ENCODE measurements around the gene CDS1.

DNA sequence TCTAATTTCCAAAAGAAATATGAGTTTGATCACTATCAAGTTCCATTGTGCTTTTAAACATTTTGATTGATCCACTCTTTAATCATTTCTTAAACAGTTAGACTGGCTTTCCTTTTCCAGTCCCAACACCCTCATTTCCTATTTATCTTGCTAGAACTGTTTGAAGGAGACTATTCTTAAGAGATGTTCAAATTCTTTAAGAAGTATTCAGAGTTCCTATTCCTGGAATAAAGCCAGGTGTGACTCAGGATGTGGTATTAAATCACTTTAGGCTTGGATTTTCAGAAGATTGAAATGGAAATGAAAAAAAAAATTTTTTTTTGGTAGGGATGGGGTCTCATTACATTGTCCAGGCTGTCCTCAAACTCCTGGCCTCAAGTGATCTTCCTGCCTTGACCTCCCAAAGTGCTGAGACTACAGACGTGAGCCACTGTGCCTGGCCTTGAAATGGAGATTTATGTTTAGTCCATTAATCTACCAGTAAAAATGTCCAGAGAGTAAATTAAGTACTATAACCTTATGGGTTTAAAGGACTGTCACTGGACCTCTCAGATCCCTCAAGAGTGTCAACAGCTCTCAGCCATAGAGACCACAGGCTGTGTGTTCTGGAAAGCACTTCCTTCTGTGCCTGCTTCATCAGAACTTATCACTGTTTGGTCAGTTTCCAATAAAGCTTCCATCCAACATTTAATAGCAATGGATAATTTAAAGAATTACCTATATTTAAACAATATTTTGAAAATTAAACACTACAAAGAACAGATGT lies 90.7 kb downstream of the CDS1 start:
- TF ChIP-seq, protein P1, sequence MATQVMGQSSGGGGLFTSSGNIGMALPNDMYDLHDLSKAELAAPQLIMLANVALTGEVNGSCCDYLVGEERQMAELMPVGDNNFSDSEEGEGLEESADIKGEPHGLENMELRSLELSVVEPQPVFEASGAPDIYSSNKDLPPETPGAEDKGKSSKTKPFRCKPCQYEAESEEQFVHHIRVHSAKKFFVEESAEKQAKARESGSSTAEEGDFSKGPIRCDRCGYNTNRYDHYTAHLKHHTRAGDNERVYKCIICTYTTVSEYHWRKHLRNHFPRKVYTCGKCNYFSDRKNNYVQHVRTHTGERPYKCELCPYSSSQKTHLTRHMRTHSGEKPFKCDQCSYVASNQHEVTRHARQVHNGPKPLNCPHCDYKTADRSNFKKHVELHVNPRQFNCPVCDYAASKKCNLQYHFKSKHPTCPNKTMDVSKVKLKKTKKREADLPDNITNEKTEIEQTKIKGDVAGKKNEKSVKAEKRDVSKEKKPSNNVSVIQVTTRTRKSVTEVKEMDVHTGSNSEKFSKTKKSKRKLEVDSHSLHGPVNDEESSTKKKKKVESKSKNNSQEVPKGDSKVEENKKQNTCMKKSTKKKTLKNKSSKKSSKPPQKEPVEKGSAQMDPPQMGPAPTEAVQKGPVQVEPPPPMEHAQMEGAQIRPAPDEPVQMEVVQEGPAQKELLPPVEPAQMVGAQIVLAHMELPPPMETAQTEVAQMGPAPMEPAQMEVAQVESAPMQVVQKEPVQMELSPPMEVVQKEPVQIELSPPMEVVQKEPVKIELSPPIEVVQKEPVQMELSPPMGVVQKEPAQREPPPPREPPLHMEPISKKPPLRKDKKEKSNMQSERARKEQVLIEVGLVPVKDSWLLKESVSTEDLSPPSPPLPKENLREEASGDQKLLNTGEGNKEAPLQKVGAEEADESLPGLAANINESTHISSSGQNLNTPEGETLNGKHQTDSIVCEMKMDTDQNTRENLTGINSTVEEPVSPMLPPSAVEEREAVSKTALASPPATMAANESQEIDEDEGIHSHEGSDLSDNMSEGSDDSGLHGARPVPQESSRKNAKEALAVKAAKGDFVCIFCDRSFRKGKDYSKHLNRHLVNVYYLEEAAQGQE (IDR thresholded peaks at IDR 0.05; ENCODE audit: insufficient read depth in 1 of 2, low read depth in 2 of 2, low read length in 2 of 2) = no peak
- TF ChIP-seq POLR2AphosphoS5 (IDR thresholded peaks at IDR 0.05; ENCODE audit: low read depth, low read length) (no peak), SIN3A (IDR thresholded peaks at IDR 0.05; ENCODE audit: borderline replicate concordance, insufficient read depth, low read length) (no peak), TAF1 (IDR thresholded peaks at IDR 0.05; ENCODE audit: borderline replicate concordance, insufficient read depth, low read length) (no peak), FOXP2 (optimal IDR thresholded peaks at IDR 0.05; ENCODE audit: borderline replicate concordance, extremely low read depth, extremely low read length, insufficient read depth) (no peak)
